PC-9 (cell line): ENCODE data around the gene CCSAP.

Source experiments
- CTCF ChIP-seq: fragments of 200-600 bp; sonication (generic); conservative IDR thresholded peaks from 2 replicates; pipeline ENCODE4 v1.6.1; 2017; ENCODE audit warnings: mixed run types, antibody characterized with exemption, mild to moderate bottlenecking, moderate library complexity
- EZH2 ChIP-seq: fragments of 200-600 bp; sonication (generic); IDR thresholded peaks from 2 replicates; pipeline ENCODE4 v1.8.0; 2017; ENCODE audit warnings: antibody characterized with exemption, low read depth

- TF ChIP-seq CTCF (no peak), EZH2 (no peak)
These were observed 38.4 kb upstream of the CCSAP start for GRCh38 chr1:229381234-229381633.
